Measurements from ENCODE around the gene POLR3C. TPM values are rescaled to one million over a fixed set of nuclear protein-coding genes. Genes with fewer than 3 reads are reported as not detected.

POLR3C gene
- total RNA-seq, 2 experiments from 2014 or later, result 31.1 to 37.0 TPM

DNA sequence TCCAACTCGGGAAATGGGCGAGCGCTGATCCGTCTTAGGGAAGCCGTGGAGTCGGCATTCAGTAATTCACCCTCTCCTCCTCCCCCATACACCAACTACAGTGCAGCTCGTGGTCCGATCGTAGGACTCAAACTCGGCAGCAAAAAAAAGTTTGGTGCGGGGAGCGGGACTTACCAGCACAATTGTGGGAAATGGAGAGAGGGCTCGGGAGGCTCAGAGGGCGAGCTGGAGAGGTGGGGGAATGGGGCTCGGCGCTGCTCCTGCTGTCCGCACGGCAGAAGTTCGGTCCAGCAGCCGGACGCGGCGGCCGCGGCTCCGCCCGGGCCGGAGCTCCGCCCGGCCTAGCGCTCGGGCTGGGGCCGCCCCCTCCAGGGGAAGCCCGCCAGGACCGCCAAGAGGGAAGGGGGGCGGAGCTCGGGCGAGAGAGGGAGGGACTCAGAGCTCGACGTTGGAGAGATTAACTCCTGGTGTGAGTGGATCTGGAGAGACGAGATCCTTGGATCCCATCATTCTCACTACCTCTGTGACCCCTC lies 35.6 kb downstream of the POLR3C start:
- peak overlapping the region; percentile 95 for H3K4me3 Mint-ChIP-seq
- peaks cover 10% of the 10 kb centered on the region for H3K4me1 Mint-ChIP-seq
- peaks cover 4% of the 10 kb centered on the region for H3K36me3 Mint-ChIP-seq
- peaks cover 11% of the 10 kb centered on the region for H3K27me3 Mint-ChIP-seq
- ATAC-seq, result peak; percentile 79
- peak overlapping the region; percentile 87 for H3K27ac Mint-ChIP-seq
- H3K9me3 Mint-ChIP-seq (ENCODE audit: low read depth), result no peaks in the 10 kb centered on the region
- CTCF ChIA-PET, result interaction anchor here (0.7 to 12.9 kb wide), 19 partner anchors 8 to 177 kb away, joined by 3 to 229 read pairs (median 4); partner anchors contain the start of genes ITGA10, LIX1L, NUDT17 and PEX11B
- peak; percentile 90 for DNase-seq

DNA sequence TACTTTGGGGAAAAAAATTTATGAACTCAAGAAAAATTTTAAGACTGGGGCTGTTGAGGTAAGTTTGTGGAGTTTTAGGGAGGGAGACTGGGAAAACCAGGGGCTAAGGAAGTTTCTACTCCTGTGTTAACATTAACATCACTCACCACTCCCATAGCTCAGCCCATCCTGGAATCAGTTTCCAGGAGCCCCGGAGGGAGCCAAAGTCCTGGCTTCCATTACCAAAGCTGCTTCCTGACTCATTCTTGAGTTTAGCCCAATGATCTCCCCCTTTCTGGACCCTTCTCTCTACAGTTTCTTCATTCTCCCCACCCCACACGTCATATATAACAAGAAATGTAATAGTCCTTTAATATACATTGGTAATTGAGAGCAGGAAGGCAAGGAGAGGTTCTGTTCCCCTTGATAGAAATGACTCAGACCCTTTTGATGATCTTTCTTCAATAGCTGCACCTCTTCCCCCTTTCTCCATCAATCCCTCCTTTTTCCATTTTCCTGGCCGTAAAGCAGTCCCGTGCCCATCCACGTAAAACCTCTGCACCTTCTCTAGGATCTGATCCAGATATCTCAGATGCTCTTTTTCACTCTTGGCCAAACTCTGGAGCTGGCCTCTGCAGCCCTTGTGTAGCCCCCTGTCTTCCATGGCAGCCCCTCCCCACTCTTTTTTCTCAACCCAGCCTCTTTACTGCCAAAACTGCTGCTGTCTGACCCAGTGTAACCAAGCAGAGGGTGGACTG lies 39.5 kb downstream of the POLR3C start:
- Mint-ChIP-seq H3K27ac (no peak overlapping the region), H3K4me3 (no peak overlapping the region), H3K27me3 (peaks cover 19% of the 10 kb centered on the region), H3K36me3 (no peaks in the 10 kb centered on the region), H3K9me3 (ENCODE audit: low read depth) (no peaks in the 10 kb centered on the region), H3K4me1 (peaks cover 5% of the 10 kb centered on the region)
- DNase-seq (no peak), ATAC-seq (no peak)
- CTCF ChIA-PET, result interaction anchor here (0.6 to 12.9 kb wide), 4 partner anchors 10 to 151 kb away, joined by 3 to 229 read pairs (median 27); partner anchors contain the start of gene NUDT17

- ATAC-seq, result no peak
- no peaks in the 10 kb centered on the region for H3K36me3 Mint-ChIP-seq
- peaks cover 17% of the 10 kb centered on the region for H3K4me1 Mint-ChIP-seq
Measured at GRCh38 chr1:145868232-145868631, 44.2 kb downstream of the POLR3C start.

DNA sequence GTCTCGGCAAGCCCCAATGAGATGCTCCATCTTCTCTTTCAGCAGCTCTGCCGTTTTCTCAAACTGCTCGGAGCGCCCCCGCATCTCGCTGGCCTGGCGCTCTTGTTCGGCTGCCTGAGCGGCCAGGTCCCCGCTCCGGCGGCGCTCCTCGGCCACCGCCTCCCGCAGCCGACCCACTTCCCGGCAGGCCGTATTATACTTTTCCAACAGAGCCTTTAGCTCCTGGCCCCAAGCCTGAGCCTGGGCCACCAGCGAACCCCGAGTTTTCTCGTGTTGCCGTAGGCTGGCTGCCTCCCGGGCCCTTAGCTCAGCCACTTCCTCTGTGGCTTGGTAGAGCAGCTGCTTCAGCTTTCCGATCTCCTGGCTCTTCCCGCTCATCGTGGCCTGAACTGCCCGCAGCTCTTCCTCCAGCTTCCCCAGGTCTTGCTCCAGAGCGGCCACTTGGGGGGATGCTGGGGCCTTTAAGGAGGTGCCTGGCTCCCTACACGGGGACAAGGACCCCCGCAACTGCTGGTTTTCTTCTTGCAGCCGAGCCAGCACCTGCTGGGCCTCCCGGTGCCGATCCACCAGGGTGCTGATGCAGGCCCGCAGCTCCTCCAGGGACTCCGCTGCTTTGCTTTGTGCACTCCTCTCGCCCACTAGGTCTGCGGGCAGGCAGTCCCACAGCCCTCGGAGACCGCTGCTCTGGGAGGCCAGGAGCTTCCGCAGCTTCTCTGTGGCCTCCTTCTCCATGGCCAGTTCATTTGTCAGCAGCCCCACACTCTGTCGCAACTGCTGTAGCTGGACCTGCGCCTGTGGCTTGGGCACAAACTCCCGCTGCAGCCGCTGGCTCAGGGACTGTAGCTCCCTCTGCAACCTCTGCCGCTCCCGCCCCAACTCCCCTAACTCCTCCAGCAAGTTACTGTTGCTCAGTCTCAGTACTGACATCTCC lies 48.3 kb downstream of the POLR3C start:
- no peaks in the 10 kb centered on the region for H3K36me3 Mint-ChIP-seq
- peak; percentile 70 for DNase-seq
- H3K4me3 Mint-ChIP-seq, result peak overlapping the region; percentile 73
- ATAC-seq, result peak; percentile 88
- H3K4me1 Mint-ChIP-seq, result peaks cover 17% of the 10 kb centered on the region
- peak overlapping the region; percentile 41 for H3K27ac Mint-ChIP-seq
- no peaks in the 10 kb centered on the region for H3K9me3 Mint-ChIP-seq (ENCODE audit: low read depth)
- H3K27me3 Mint-ChIP-seq, result peaks cover 41% of the 10 kb centered on the region
- CTCF ChIA-PET, result interaction anchor here (0.6 to 9.3 kb wide), 10 partner anchors 10 to 163 kb away, joined by 3 to 83 read pairs (median 4); partner anchors contain the start of genes NUDT17 and PIAS3

More at GRCh38 chr1:145868232-145868631, 44.2 kb downstream of the POLR3C start:
- H3K4me3 Mint-ChIP-seq, result no peak overlapping the region
- CTCF ChIA-PET, result interaction anchor here (1.1 to 9.3 kb wide), 5 partner anchors 9 to 59 kb away, joined by 3 to 83 read pairs (median 4); partner anchors contain the start of genes NUDT17, PIAS3 and RBM8A
- H3K9me3 Mint-ChIP-seq (ENCODE audit: low read depth), result no peaks in the 10 kb centered on the region
- H3K27me3 Mint-ChIP-seq, result peaks cover 27% of the 10 kb centered on the region
- no peak for DNase-seq
- H3K27ac Mint-ChIP-seq, result no peak overlapping the region

DNA sequence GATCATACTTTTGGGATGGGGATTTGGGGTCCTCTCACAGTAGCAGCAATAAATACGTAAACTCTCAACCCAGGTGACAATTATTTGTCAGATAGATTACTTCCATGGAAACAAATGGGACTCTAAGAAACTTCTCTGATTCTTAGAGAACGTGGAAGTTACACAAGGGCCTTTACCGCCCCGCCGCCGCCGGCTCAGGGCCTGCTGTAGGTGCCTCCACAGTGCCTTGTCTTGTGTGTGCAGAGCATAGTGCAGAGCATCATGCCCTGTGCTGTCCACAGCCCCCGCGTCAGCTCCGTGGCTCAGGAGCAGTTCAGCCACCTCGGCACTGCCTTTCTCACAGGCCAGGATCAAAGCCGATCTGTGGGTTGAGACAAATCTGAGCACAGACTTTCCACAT lies 50.6 kb downstream of the POLR3C start:
- Mint-ChIP-seq H3K36me3 (no peaks in the 10 kb centered on the region), H3K4me1 (peaks cover 19% of the 10 kb centered on the region), H3K4me3 (no peak overlapping the region), H3K27me3 (peaks cover 46% of the 10 kb centered on the region), H3K9me3 (ENCODE audit: low read depth) (no peaks in the 10 kb centered on the region), H3K27ac (no peak overlapping the region)
- ATAC-seq, result no peak
- no peak for DNase-seq
- CTCF ChIA-PET, result interaction anchor here (1.5 to 9.3 kb wide), 3 partner anchors 15 to 144 kb away, joined by 3 to 83 read pairs (median 51); partner anchors contain the start of genes NUDT17 and PIAS3

GRCh38 chr1:145877923-145878486 lies 54.0 kb downstream of the POLR3C start:
- no peak overlapping the region for H3K4me3 Mint-ChIP-seq
- no peak for ATAC-seq

GRCh38 chr1:145878724-145879123 lies 54.7 kb downstream of the POLR3C start:
- DNase-seq, result no peak
- Mint-ChIP-seq H3K36me3 (no peaks in the 10 kb centered on the region), H3K27me3 (peaks cover 47% of the 10 kb centered on the region), H3K9me3 (ENCODE audit: low read depth) (no peaks in the 10 kb centered on the region), H3K27ac (no peak overlapping the region), H3K4me1 (peaks cover 2% of the 10 kb centered on the region), H3K4me3 (no peak overlapping the region)
- ATAC-seq, result no peak
- CTCF ChIA-PET, result interaction anchor here (0.8 to 2.4 kb wide), 5 partner anchors 13 to 33 kb away, joined by 3 to 9 read pairs (median 4); partner anchors contain the start of genes ITGA10, NUDT17 and PIAS3

More at GRCh38 chr1:145877923-145878486, 54.0 kb downstream of the POLR3C start:
- no peaks in the 10 kb centered on the region for H3K36me3 Mint-ChIP-seq
- peaks cover 3% of the 10 kb centered on the region for H3K4me1 Mint-ChIP-seq
- CTCF ChIA-PET, result interaction anchor here (0.8 to 2.0 kb wide), 4 partner anchors 14 to 33 kb away, joined by 3 to 5 read pairs (median 4); partner anchors contain the start of genes NUDT17 and PIAS3
- no peaks in the 10 kb centered on the region for H3K9me3 Mint-ChIP-seq (ENCODE audit: low read depth)
- H3K27me3 Mint-ChIP-seq, result peaks cover 49% of the 10 kb centered on the region
- no peak overlapping the region for H3K27ac Mint-ChIP-seq
- DNase-seq, result no peak

- peaks cover 47% of the 10 kb centered on the region for H3K27me3 Mint-ChIP-seq
- no peak overlapping the region for H3K27ac Mint-ChIP-seq
- CTCF ChIA-PET, result interaction anchor here (2.2 to 3.8 kb wide), 4 partner anchors 12 to 34 kb away, joined by 8 to 17 read pairs (median 13); partner anchors contain the start of genes ITGA10 and NUDT17
- no peak overlapping the region for H3K4me3 Mint-ChIP-seq
- H3K4me1 Mint-ChIP-seq, result peaks cover 5% of the 10 kb centered on the region
- DNase-seq (no peak), ATAC-seq (no peak)
- no peaks in the 10 kb centered on the region for H3K9me3 Mint-ChIP-seq (ENCODE audit: low read depth)
- no peaks in the 10 kb centered on the region for H3K36me3 Mint-ChIP-seq
Measured at GRCh38 chr1:145879775-145880174, 55.8 kb downstream of the POLR3C start.

GRCh38 chr1:145884675-145885074 lies 60.7 kb downstream of the POLR3C start:
- no peak overlapping the region for H3K4me3 Mint-ChIP-seq

DNA sequence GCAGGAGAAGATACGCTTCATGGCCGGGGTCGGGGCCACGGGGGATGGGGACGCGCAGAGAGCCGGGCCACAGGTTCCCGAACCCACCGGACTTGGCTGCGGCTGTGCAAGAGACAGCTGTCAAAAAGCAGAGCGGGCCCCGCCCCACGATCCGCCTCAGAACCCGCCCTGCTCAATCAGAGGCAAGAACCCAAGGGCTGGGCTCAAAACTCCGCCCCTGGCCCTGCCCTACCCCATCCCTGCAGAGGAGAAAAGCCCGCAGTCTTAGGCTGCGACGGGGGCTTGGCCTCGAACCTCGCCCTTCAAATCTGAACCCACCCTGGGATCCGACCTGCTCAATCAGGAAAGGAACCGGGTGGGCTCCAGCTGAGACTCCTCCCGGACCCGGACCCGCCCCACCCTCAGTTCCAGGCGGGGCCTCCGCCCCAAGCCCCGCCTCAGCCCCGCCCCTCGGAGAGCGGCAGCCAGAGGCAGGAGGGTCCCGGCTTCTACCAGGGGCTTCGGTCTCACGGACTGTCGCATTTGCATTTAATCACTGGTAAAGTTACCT lies 61.8 kb downstream of the POLR3C start, which contains the start of gene ANKRD35:
Gene ANKRD35, minus strand, starts transcription at position 129 of the 550 bp plus-strand sequence. Its CDS starts 108 bp downstream, at position 21.
- ATAC-seq, result peak; percentile 100
- H3K4me1 Mint-ChIP-seq, result peaks cover 16% of the 10 kb centered on the region
- H3K27me3 Mint-ChIP-seq, result peaks cover 34% of the 10 kb centered on the region
- peak within 1 kb of the TSS; percentile 74 for H3K4me3 Mint-ChIP-seq
- CTCF ChIA-PET, result interaction anchor here (0.8 to 5.2 kb wide), 7 partner anchors 7 to 121 kb away, joined by 3 to 26 read pairs (median 3); partner anchors contain the start of genes ITGA10 and NUDT17
- H3K9me3 Mint-ChIP-seq (ENCODE audit: low read depth), result no peaks in the 10 kb centered on the region
- H3K27ac Mint-ChIP-seq, result peak within 1 kb of the TSS; percentile 19
- H3K36me3 Mint-ChIP-seq, result no peaks in the 10 kb centered on the region
- peak; percentile 94 for DNase-seq

More at GRCh38 chr1:145884675-145885074, 60.7 kb downstream of the POLR3C start:
- Mint-ChIP-seq H3K27ac (no peak overlapping the region), H3K27me3 (peaks cover 41% of the 10 kb centered on the region), H3K36me3 (no peaks in the 10 kb centered on the region), H3K9me3 (ENCODE audit: low read depth) (no peaks in the 10 kb centered on the region), H3K4me1 (peaks cover 16% of the 10 kb centered on the region)
- CTCF ChIA-PET, result interaction anchor here (0.7 to 5.2 kb wide), 4 partner anchors 8 to 111 kb away, joined by 3 to 26 read pairs (median 8); partner anchors contain the start of genes ITGA10 and NUDT17
- no peak for ATAC-seq
- DNase-seq, result no peak

DNA sequence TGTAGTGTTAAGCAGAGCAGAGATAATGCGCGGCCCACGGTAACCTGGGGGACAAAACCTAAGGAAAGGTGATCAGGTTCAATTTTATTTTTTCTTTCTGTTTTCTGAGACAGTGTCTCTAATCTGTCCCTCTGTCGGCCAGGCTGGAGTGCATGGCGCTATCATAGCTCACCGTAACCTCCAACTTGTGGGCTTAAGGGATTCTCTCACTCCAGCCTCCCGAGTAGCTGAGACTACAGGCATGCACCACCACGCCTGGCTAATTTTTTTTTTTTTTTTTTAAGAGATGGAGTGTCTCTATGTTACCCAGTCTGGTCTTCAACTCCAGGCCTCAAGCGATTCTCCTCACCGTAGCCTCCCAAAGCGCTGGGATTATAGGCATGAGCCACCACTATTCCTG lies 62.4 kb downstream of the POLR3C start:
- Mint-ChIP-seq H3K27ac (no peak overlapping the region), H3K36me3 (no peaks in the 10 kb centered on the region), H3K9me3 (ENCODE audit: low read depth) (no peaks in the 10 kb centered on the region), H3K4me1 (peaks cover 16% of the 10 kb centered on the region), H3K4me3 (peak overlapping the region; percentile 74), H3K27me3 (peaks cover 34% of the 10 kb centered on the region)
- CTCF ChIA-PET, result interaction anchor here (0.6 to 5.2 kb wide), 5 partner anchors 13 to 93 kb away, joined by 3 to 26 read pairs (median 3); partner anchors contain the start of gene NUDT17
- DNase-seq, result no peak
- no peak for ATAC-seq

- Mint-ChIP-seq H3K27me3 (peaks cover 34% of the 10 kb centered on the region), H3K36me3 (no peaks in the 10 kb centered on the region), H3K9me3 (ENCODE audit: low read depth) (no peaks in the 10 kb centered on the region), H3K4me3 (peak overlapping the region; percentile 28), H3K4me1 (peaks cover 16% of the 10 kb centered on the region), H3K27ac (no peak overlapping the region)
- CTCF ChIA-PET, result interaction anchor here (0.6 to 5.2 kb wide), 5 partner anchors 22 to 93 kb away, joined by 3 to 26 read pairs (median 3); partner anchors contain the start of gene NUDT17
- ATAC-seq (no peak), DNase-seq (no peak)
Measured at GRCh38 chr1:145886816-145887215, 62.8 kb downstream of the POLR3C start.

Measured in activated CD8-positive, alpha-beta memory T cell treated with anti-CD3 and anti-CD28 coated beads, Interleukin-2, amount 10 ng/mL, durations not matched to agents 7 days and 5 days (primary cell).